Measurements from ENCODE around the gene SCAF1. TPM values are rescaled to one million over a fixed set of nuclear protein-coding genes. Genes with fewer than 3 reads are reported as not detected.
A peak's percentile ranks its signal among the peaks of the same experiment; 100 is the strongest.

The SCAF1 gene
- total and polyA plus RNA-seq, 9 of the 15 experiments (the other 6 are each of a cell fraction or from before 2014, with no cell fraction given), result 0.20 to 79.0 (median 4.9) TPM

- TF ChIP-seq SMAD1 (IDR thresholded peaks at IDR 0.05; ENCODE audit: low read depth, low read length, partially characterized antibody) (no peak), FUS (optimal IDR thresholded peaks at IDR 0.05; ENCODE audit: low read depth, low read length) (no peak), CBX1 (IDR thresholded peaks at IDR 0.05; ENCODE audit: low read depth) (0 out of 2 replicates have a peak, but pooled peaks have one; percentile 45), RBBP5 (IDR thresholded peaks at IDR 0.05; ENCODE audit: borderline replicate concordance, insufficient read depth, low read length, poor library complexity, severe bottlenecking) (peak; percentile 4), NUFIP1 (IDR thresholded peaks at IDR 0.05; ENCODE audit: partially characterized antibody) (no peak), FOXA3 (CRISPR knock-in tag; conservative IDR thresholded peaks at IDR 0.05 in 1 of 2, IDR thresholded peaks at IDR 0.05 in 1 of 2) (no peak), POLR3A (IDR thresholded peaks at IDR 0.05; ENCODE audit: borderline replicate concordance, extremely low read depth, insufficient read depth, insufficient read length) (no peak), THRA (IDR thresholded peaks at IDR 0.05) (no peak), ZBTB12 (CRISPR knock-in tag; IDR thresholded peaks at IDR 0.05) (no peak), ZNF253 (CRISPR knock-in tag; conservative IDR thresholded peaks at IDR 0.05) (no peak), YY1 (IDR thresholded peaks at IDR 0.05; ENCODE audit: borderline replicate concordance in 1 of 3, control insufficient read depth in 1 of 3, extremely low read depth in 1 of 3, insufficient read depth in 3 of 3, insufficient read length in 1 of 3, insufficient replicate concordance in 2 of 3, low read depth in 1 of 3, low read length in 2 of 3) (peak in 1 of 3 experiments; percentile 12)
Observed at GRCh38 chr19:49664171-49665035, 22.4 kb downstream of the SCAF1 start (continued).

Data from K562 (cell line).